Effector CD4-positive, alpha-beta T cell (primary cell): ENCODE measurements around the gene TXK.
A peak's percentile ranks its signal among the peaks of the same experiment; 100 is the strongest.

Experiments used
- DNase-seq: peaks from one replicate; pipeline ENCODE4 v3.0.0-alpha.2; 2020

TXK gene

GRCh38 chr4:48100256-48100655 lies 33.8 kb downstream of the TXK start:
- no peak for DNase-seq

DNA sequence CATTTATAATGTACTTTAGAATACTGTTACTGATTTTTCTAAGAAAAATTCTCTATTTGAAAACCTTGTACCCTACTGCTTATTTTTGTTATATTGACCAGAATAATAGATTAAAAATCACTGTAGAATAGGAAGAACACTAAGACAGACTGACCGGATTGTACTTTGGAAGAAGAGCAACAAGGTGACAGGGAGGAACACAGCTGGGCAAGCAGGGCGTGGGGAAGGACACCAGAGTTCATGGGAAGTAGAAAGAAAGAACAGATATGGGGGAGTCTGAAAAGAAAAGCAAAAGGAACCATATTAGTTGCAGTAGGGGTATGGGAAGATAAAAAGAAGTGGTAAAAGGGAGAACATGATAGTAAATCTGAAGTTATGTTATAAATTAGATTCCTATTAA lies 38.6 kb downstream of the TXK start:
- no peak for DNase-seq

- DNase-seq, result no peak
These were observed 40.0 kb downstream of the TXK start for GRCh38 chr4:48093991-48094416.

- no peak for DNase-seq
These were observed 43.4 kb downstream of the TXK start for GRCh38 chr4:48090621-48091020.

DNA sequence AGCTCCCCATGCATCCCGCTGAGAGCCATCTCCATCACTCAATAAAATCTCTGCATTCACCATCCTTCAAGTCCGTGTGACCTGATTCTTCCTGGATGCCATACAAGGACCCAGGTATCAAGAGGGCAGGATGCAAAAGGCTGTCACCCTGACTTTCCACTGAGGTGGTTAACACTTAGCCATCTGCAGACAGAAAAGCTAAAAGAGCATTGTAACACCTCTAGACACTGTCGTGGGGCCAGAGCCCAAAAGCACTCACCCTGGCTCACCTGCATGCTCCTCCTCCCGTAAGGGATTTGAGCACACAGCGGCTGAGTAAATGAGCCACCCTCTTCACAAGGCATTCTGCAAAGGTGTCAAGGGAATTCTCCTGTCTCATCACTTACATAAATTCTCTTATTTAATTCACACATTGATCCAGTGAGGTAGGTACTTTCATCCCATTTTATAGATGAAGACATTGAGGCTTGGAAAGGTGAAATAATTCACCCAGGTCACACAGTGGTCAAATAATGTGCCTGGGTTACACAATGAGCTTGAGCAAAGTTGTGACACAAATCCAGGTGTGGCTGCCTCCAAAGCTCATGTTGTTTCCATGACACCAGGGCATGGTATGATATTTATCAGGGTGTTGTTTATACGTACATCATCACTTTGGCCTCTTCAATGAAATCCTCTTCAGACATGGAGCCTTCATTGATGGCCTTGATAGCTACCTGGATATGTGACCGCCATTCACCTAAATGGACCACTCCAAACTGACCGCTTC lies 48.0 kb downstream of the TXK start:
- DNase-seq, result no peak

DNA sequence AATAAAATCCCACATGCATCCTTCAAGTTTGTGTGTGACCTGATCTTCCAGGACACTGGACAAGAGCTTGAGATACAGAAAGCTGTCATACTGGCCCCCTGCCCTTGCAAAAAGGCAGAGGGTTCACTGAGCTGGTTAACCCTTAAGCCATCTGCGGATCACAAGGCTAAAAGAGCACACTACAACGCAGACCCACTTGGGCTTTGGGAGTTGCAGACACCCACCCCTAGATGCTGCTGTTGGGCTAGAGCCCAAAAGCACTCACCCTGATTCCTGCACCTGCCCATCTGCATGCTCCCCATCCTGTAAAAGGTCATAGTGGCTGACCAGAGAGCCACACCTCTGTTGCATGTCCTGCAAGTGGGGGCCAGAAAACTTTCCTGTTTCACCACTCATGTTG lies 51.1 kb downstream of the TXK start:
- DNase-seq, result no peak

DNA sequence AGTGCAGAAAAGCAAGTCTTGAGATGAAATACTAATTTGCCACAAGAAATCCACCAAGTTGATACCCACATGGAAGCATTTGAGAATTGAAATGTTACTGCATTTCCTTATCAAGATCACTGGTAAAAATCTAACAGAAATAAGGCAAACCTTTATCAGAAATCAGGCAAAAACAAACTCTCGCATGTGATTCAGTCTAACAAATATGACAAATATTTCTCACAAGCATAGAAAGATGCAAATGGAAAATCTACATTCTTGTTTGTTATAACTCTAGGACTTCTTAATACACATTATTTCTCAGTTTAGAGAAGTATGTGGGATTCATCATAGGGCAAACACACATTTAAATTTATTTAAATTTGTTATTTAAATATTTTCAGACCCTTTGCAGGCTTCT lies 52.9 kb downstream of the TXK start:
- DNase-seq, result no peak

DNA sequence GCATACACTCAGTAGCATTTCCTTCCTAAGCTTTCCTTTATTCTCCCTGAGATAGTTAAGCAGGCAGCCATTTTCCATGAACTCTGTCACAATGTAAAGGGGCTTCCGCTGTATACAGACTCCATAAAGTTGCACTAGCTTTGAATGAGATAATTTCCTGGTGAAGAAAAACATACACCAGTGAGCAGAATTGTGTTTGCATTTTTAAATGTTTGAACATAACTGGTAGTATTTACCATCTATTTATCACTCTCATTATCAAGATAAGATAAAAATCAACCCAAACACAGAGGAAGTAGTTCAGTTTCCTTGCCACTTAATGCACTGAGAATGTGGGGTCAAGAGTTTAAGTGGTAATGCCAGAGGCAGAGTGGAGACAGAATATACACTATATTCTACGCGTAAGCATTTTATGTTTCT lies 54.1 kb downstream of the TXK start:
- DNase-seq, result no peak

DNA sequence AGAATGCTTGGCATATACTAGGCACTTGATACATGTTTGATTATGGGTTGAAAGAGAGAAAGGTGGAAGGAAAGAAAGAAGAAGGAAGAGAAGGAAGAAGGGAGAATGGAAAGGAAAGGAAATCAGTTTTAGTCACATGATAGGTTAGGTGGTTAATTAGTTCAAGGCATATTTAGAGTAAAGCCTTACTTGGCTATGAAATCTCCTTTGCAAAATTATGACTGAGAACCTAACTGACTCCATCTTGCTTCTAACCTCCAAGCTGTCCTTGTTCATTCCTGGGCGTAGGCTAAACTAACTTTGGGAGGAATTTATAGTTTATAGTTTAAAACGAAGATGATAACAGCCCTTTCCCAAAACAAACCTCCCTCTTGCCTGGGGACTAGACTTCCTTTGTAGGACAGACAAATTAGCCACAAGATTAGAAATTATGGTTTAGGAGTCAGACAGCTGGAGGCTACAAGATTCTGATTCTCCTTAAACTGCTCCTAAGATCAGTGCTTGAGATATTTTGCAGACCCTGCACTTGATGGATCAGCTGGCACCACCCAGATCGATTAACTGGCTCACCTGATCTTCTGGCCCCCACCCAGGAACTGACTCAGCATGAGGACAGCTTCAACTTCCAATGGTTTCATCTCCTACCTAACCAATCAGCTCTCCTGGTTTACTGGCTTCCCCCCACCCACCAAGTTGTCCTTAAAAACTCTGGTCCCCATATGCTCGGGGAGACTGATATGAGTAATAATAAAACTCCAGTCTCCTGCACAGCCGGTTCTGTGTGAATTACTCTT lies 55.0 kb downstream of the TXK start:
- no peak for DNase-seq

GRCh38 chr4:48078425-48078824 lies 55.6 kb downstream of the TXK start:
- DNase-seq, result no peak

- no peak for DNase-seq
These were observed 59.4 kb downstream of the TXK start for GRCh38 chr4:48074657-48075056.

GRCh38 chr4:48073567-48074103 lies 60.4 kb downstream of the TXK start:
- DNase-seq, result no peak

- no peak for DNase-seq
These were observed 62.9 kb downstream of the TXK start for GRCh38 chr4:48071191-48071590.

DNA sequence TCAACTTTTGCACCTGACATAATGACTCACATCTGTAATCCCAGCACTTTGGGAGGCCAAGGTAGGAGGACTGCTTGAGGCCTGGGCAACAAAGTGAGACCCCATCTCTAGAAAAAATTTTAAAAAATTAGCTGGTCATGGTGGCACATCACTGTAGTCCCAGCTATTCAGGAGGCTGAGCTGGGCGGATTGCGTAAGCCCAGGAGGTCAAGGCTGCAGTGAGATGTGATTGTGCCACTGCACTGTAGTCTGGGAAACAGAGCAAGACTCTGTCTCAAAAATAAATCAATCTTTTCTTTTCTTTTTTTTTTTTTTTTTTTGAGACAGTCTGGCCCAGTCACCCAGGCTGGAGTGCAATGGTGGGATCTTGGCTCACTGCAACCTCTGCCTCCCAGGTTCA lies 65.0 kb downstream of the TXK start:
- no peak for DNase-seq

DNA sequence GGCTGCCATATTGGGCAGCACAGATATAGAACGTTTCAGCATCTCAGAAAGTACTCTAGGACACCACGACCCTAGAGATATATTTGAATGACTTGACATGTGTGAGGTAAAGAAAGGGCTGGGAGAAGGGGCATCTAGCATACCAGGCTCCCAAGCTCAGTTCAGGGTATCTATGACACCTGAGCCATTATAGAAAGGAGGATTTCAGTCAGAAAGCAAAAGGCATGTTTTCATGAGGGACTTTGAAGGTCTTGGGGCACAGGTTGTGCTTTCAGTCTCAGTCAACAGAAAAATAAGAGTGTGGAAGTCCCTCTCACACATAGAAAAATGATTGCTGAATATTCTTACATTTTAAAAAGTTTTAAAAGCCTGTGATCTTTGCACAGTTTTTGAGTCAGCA lies 65.9 kb downstream of the TXK start:
- no peak for DNase-seq

DNA sequence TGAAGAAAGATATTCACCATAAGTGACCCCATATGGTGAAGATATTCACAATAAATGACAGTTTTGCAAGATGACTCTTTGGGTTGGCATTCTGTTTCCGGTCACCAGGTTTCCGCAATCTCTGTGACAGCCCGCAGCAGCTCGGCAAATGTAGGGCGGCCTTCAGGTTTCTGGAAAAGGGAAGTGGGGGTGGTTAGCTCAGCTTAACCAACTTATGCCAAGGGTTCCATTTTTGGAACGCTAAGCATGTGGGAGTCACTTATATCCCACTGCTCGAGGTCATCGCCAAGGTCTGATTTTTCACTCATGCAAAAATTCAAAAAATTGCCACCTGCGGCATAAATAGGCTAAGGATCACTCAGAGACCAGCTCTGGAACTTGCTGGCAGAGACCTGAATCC lies 66.5 kb downstream of the TXK start:
- no peak for DNase-seq

DNA sequence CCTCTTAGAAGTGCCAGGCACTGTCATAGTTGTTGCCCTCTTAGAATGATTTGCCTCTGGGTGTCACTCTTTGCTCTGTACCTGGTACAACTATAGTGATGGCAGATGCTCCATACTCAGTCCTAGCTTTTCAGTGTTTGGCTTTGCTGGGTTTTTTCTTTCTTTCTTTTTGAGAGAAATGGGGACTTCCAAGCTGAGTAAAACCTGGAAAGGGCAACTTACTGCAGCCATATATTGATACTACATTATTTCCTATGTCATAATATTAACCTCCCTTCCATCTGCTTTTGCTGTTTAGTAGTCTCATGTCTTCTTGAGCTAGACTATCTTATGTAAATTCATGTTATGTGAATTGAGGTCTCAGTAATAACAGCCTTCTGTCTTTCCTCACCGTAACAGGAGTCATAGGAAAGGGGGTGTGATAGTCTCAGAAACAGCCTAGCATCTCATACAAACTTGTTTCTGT lies 68.4 kb downstream of the TXK start:
- DNase-seq, result no peak

DNA sequence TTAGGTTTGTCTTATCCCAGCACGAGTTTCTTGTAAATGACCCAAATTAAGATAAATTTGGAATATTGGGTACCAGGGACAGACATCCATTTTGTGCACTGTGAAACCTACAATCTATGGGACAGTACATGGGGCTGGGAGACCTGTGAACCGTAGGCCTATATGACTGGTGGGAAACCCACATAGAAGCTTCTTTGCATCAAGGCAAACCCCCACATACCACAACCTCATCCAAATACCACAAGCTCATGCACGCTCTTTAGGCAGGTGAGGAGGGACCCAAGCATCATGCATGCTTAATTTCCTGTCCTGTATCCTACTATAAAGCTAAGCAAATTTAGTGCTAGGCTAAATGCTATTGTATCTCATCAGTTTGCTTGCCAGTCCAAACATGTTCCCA lies 69.7 kb downstream of the TXK start:
- no peak for DNase-seq

GRCh38 chr4:48058617-48059530 lies 75.2 kb downstream of the TXK start:
- no peak for DNase-seq

DNA sequence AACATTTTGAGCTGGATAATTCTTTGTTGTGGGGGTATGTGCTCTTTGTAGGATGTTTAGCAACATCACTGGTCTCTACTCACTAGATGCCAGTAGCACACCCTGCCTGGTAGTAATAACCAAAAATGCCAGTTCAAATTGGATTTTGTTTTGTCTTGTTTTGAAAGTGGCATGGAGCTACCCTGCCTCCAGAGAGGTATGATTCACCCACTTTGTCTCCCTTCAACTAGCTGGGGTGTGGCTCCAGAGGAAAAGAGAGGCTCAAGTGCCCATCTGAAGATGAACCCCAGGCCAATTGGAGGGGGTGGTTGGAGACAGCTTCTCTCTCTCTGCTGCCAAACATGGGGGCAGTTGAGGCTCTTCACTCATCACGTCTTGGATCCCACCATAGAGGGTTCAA lies 83.0 kb downstream of the TXK start:
- no peak for DNase-seq

DNA sequence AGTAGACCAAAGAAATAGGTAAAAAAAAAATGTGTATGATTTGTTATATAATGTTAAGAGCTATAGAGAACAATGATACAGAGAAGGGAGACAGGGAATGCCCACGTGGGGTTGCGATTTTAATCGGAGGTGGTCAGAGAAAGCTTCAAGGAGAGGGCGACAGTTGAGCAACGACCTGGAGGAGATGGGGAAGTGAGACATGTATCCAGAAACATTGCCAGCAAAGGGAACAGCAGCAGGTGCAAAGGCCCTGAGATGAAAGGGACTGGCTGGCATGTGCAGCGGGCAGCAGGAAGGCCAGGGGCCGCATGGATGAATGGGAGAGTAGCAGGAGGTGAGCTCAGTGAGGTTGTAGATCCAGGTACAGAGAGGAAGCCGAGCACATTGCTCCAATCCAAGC lies 84.6 kb downstream of the TXK start:
- no peak for DNase-seq

GRCh38 chr4:48047896-48048295 lies 86.2 kb downstream of the TXK start:
- DNase-seq, result no peak

- peak; percentile 14 for DNase-seq
These were observed 86.6 kb downstream of the TXK start for GRCh38 chr4:48047421-48047844.
